D341Med (cell line): ENCODE data around the gene PPP2R5D.
"Not testable (repeated sequence)": the region's sequence is repeated elsewhere in the genome, so short reads cannot be mapped to it uniquely, and the experiment has no call there.

Experiments used
- DNase-seq: peaks from one replicate; pipeline ENCODE4 v3.0.0; 2012; ENCODE audit warnings: low spot score

PPP2R5D gene

GRCh38 chr6:43032326-43032725, 48.0 kb downstream of the PPP2R5D start:
- no peak for DNase-seq

GRCh38 chr6:43033496-43034189, 49.3 kb downstream of the PPP2R5D start:
- no peak for DNase-seq

- DNase-seq: no peak
Observed at GRCh38 chr6:43034190-43034525, 49.8 kb downstream of the PPP2R5D start.

GRCh38 chr6:43035495-43036194, 51.3 kb downstream of the PPP2R5D start:
- DNase-seq: no peak

GRCh38 chr6:43036712-43037111, 52.3 kb downstream of the PPP2R5D start:
- DNase-seq: no peak

- peak; percentile 22 for DNase-seq
Observed at GRCh38 chr6:43037197-43037596, 52.8 kb downstream of the PPP2R5D start.

GRCh38 chr6:43037706-43038105, 53.3 kb downstream of the PPP2R5D start:
- no peak for DNase-seq

GRCh38 chr6:43038727-43039126, 54.4 kb downstream of the PPP2R5D start:
- no peak for DNase-seq

- peak; percentile 22 for DNase-seq
Observed at GRCh38 chr6:43040542-43041257, 56.3 kb downstream of the PPP2R5D start.

- DNase-seq: not testable (repeated sequence)
Observed at GRCh38 chr6:43041475-43041874, 57.1 kb downstream of the PPP2R5D start.

- no peak for DNase-seq
Observed at GRCh38 chr6:43043310-43043709, 58.9 kb downstream of the PPP2R5D start.

- DNase-seq: no peak
Observed at GRCh38 chr6:43045371-43045930, 61.1 kb downstream of the PPP2R5D start.

- no peak for DNase-seq
Observed at GRCh38 chr6:43047998-43048397, 63.6 kb downstream of the PPP2R5D start.

GRCh38 chr6:43050981-43051380, 66.6 kb downstream of the PPP2R5D start:
- no peak for DNase-seq

- no peak for DNase-seq
Observed at GRCh38 chr6:43052225-43052841, 68.0 kb downstream of the PPP2R5D start.

GRCh38 chr6:43052842-43053544, 68.6 kb downstream of the PPP2R5D start:
- peak; percentile 66 for DNase-seq

GRCh38 chr6:43053545-43054205, 69.3 kb downstream of the PPP2R5D start, which contains the start of gene CUL7:
TSS of gene CUL7 (minus strand) at chr6:43053851. CDS start at chr6:43052788, 1,063 bp downstream.
- peak; percentile 98 for DNase-seq

- no peak for DNase-seq
Observed at GRCh38 chr6:43054206-43054943, 70.0 kb downstream of the PPP2R5D start.

GRCh38 chr6:43055966-43056365, 71.6 kb downstream of the PPP2R5D start:
- DNase-seq: no peak

- no peak for DNase-seq
Observed at GRCh38 chr6:43058531-43058930, 74.2 kb downstream of the PPP2R5D start.
